Testis (tissue), 3 donors: ENCODE data around the gene TPM3. TPM values are rescaled to one million over a fixed set of nuclear protein-coding genes. Genes with fewer than 3 reads are reported as not detected.
A peak's percentile ranks its signal among the peaks of the same experiment; 100 is the strongest.
"Not testable (repeated sequence)": the region's sequence is repeated elsewhere in the genome, so short reads cannot be mapped to it uniquely, and the experiment has no call there.

Source experiments
- DNase-seq: peaks from one replicate; pipeline ENCODE4 v3.0.0-alpha.2; 2019
- H3K27ac ChIP-seq, 2 donors: fragments of 200-600 bp; sonication (generic); one replicate each; pipeline ENCODE4 v1.5.1; 2019
- H3K27me3 ChIP-seq: fragments of 200-600 bp; sonication (generic); one replicate; pipeline ENCODE4 v1.5.1; 2019
- H3K36me3 ChIP-seq: fragments of 200-600 bp; sonication (generic); one replicate; pipeline ENCODE4 v1.5.1; 2017; ENCODE audit warnings: low read depth; ENCODE audit errors: missing control alignments
- H3K4me1 ChIP-seq: fragments of 200-600 bp; sonication (generic); one replicate; pipeline ENCODE4 v1.5.1; 2019
- H3K4me3 ChIP-seq, 2 donors: fragments of 200-600 bp; sonication (generic); one replicate each; pipeline ENCODE4 v1.5.1; 2017 to 2019
- H3K9me3 ChIP-seq: fragments of 200-600 bp; sonication (generic); one replicate; pipeline ENCODE4 v1.5.1; 2017
- CTCF ChIP-seq, 3 experiments: fragments of 450-650 bp in 2 of 3; fragments of 200-600 bp in 1 of 3; sonication (generic) in 1 of 3; IDR thresholded peaks; one replicate each; pipeline ENCODE4 v1.5.1; 2016 to 2019; ENCODE audit warnings: antibody characterized with exemption in 3 of 3, mild to moderate bottlenecking in 2 of 3, moderate library complexity in 1 of 3
- POLR2A ChIP-seq: fragments of 450-650 bp; IDR thresholded peaks from one replicate; pipeline ENCODE4 v1.6.1; 2017; ENCODE audit warnings: antibody characterized with exemption, mild to moderate bottlenecking, moderate library complexity
- WGBS, 2 donors: methylation state at CpG; one replicate each; pipeline ENCODE4 v1.1.5; 2018; 5-methylcytosine and 5-hydroxymethylcytosine counted together
- intact Hi-C: fragments of 100-400 bp; cut with DNase I; formaldehyde crosslinking; loops from one replicate; pipeline ENCODE4 v1.15.1; 2023; ENCODE audit warnings: low total_unique reads
- polyA plus RNA-seq: library from polyadenylated mRNA; stranded (reverse); fragments of 350-450 nt; fragmentation: Illumina TruSeq; extraction: RNeasy Lipid Tissue Mini Kit (QIAGEN cat#74804); gene quantifications from one replicate; pipeline ENCODE4 v1.2.3, GENCODE V29; 2014; ENCODE audit warnings: low read depth, low replicate concordance; ENCODE audit not compliant: insufficient read depth
- total RNA-seq, 2 donors: library from RNA; depleted of rRNA; stranded (reverse); fragments of >200 nt; gene quantifications; one replicate each; pipeline ENCODE4 v1.2.3, GENCODE V29; 2016

Gene TPM3
- total and polyA plus RNA-seq, 3 donors from 2014 or later, result 266 to 356 (median 290) TPM

GRCh38 chr1:154237435-154237834 lies 45.5 kb upstream of the TPM3 start:
- no peaks in the 10 kb centered on the region for H3K9me3 ChIP-seq
- no peak overlapping the region for H3K4me3 ChIP-seq
- TF ChIP-seq CTCF (IDR thresholded peaks at IDR 0.05), result no peak
- TF ChIP-seq POLR2A, result no peak
- intact Hi-C loops, result no loop called here
- WGBS, 2 donors, result 85 to 88% methylated on average over 2 of the region's 2 CpGs
- H3K36me3 ChIP-seq, result no peaks in the 10 kb centered on the region
- no peak overlapping the region for H3K27ac ChIP-seq
- H3K27me3 ChIP-seq, result no peaks in the 10 kb centered on the region
- H3K4me1 ChIP-seq, result no peaks in the 10 kb centered on the region
- DNase-seq, result no peak

- DNase-seq, result no peak
- WGBS, 2 donors, result 88 to 91% methylated on average over 4 of the region's 4 CpGs
- Histone ChIP-seq H3K36me3 (no peaks in the 10 kb centered on the region), H3K27me3 (no peaks in the 10 kb centered on the region), H3K27ac (no peak overlapping the region), H3K4me3 (no peak overlapping the region), H3K9me3 (no peaks in the 10 kb centered on the region), H3K4me1 (no peaks in the 10 kb centered on the region)
- TF ChIP-seq POLR2A (no peak), CTCF (IDR thresholded peaks at IDR 0.05) (no peak)
- intact Hi-C loops, result no loop called here
These were observed 45.0 kb upstream of the TPM3 start for GRCh38 chr1:154236855-154237254.

- H3K9me3 ChIP-seq, H3K27ac ChIP-seq, intact Hi-C loops, H3K36me3 ChIP-seq, H3K27me3 ChIP-seq, H3K4me3 ChIP-seq, DNase-seq, H3K4me1 ChIP-seq: not testable (repeated sequence)
- 94 to 96% methylated on average over 12 of the region's 12 CpGs for WGBS, 2 donors
These were observed 41.2 kb upstream of the TPM3 start for GRCh38 chr1:154233127-154233526.

GRCh38 chr1:154231112-154231511 lies 39.2 kb upstream of the TPM3 start:
- H3K9me3 ChIP-seq, DNase-seq, H3K27me3 ChIP-seq, H3K36me3 ChIP-seq, H3K27ac ChIP-seq, H3K4me1 ChIP-seq, intact Hi-C loops, H3K4me3 ChIP-seq: not testable (repeated sequence)
- WGBS, 2 donors, result 97 to 100% methylated on average over 3 of the region's 3 CpGs

- Histone ChIP-seq H3K27ac (no peak overlapping the region), H3K9me3 (no peaks in the 10 kb centered on the region), H3K4me3 (no peak overlapping the region), H3K36me3 (no peaks in the 10 kb centered on the region), H3K4me1 (peaks cover 18% of the 10 kb centered on the region), H3K27me3 (no peaks in the 10 kb centered on the region)
- intact Hi-C loops, result no loop called here
- WGBS, 2 donors, result 95 to 98% methylated on average over 2 of the region's 2 CpGs
- no peak for DNase-seq
- no peak for TF ChIP-seq POLR2A
- TF ChIP-seq CTCF (IDR thresholded peaks at IDR 0.05), result no peak
These were observed 33.5 kb upstream of the TPM3 start for GRCh38 chr1:154225370-154225769.

- Histone ChIP-seq H3K4me3 (no peak overlapping the region), H3K27ac (peak overlapping the region in 1 of 2 donors; percentile 98), H3K27me3 (no peaks in the 10 kb centered on the region), H3K9me3 (no peaks in the 10 kb centered on the region), H3K36me3 (no peaks in the 10 kb centered on the region), H3K4me1 (peaks cover 28% of the 10 kb centered on the region)
- TF ChIP-seq POLR2A (no peak), CTCF (IDR thresholded peaks at IDR 0.05) (no peak)
- intact Hi-C loops, result no loop called here
- DNase-seq, result no peak
- 53 to 61% methylated on average over 2 of the region's 2 CpGs for WGBS, 2 donors
These were observed 31.7 kb upstream of the TPM3 start for GRCh38 chr1:154223621-154224020.
